ENCODE results near the gene EHF.

The EHF gene

GRCh38 chr11:34625576-34625975, 4.7 kb downstream of the EHF start:
- DNase-seq = no peak

GRCh38 chr11:34626393-34626792, 5.5 kb downstream of the EHF start:
- DNase-seq = no peak

- DNase-seq = no peak
These were observed 6.3 kb downstream of the EHF start for GRCh38 chr11:34627197-34627596.

GRCh38 chr11:34629711-34630110, 8.8 kb downstream of the EHF start:
- DNase-seq = no peak

GRCh38 chr11:34630544-34630943, 9.7 kb downstream of the EHF start:
- no peak for DNase-seq

GRCh38 chr11:34631297-34631696, 10.4 kb downstream of the EHF start:
- DNase-seq = no peak

- DNase-seq = no peak
These were observed 10.8 kb downstream of the EHF start for GRCh38 chr11:34631737-34632104.

- no peak for DNase-seq
These were observed 11.4 kb downstream of the EHF start for GRCh38 chr11:34632105-34632791.

- no peak for DNase-seq
These were observed 12.7 kb downstream of the EHF start for GRCh38 chr11:34633640-34633989.

- no peak for DNase-seq
These were observed 13.2 kb downstream of the EHF start for GRCh38 chr11:34633990-34634693.

- no peak for DNase-seq
These were observed 13.8 kb downstream of the EHF start for GRCh38 chr11:34634694-34635062.

- DNase-seq = no peak
These were observed 15.2 kb downstream of the EHF start for GRCh38 chr11:34636127-34636526.

GRCh38 chr11:34637303-34637702, 16.4 kb downstream of the EHF start:
- DNase-seq = no peak

GRCh38 chr11:34638897-34639296, 18.0 kb downstream of the EHF start:
- no peak for DNase-seq

GRCh38 chr11:34639545-34639944, 18.7 kb downstream of the EHF start:
- DNase-seq = no peak

GRCh38 chr11:34640050-34640923, 19.4 kb downstream of the EHF start:
- DNase-seq = no peak

- DNase-seq = no peak
These were observed 20.0 kb downstream of the EHF start for GRCh38 chr11:34640924-34641275.

GRCh38 chr11:34641456-34641855, 20.6 kb downstream of the EHF start:
- no peak for DNase-seq

- DNase-seq = no peak
These were observed 21.2 kb downstream of the EHF start for GRCh38 chr11:34642001-34642554.

GRCh38 chr11:34642873-34643272, 22.0 kb downstream of the EHF start:
- no peak for DNase-seq

GRCh38 chr11:34643311-34643710, 22.4 kb downstream of the EHF start:
- no peak for DNase-seq

GRCh38 chr11:34643846-34644245, 23.0 kb downstream of the EHF start:
- DNase-seq = no peak

- DNase-seq = no peak
These were observed 23.9 kb downstream of the EHF start for GRCh38 chr11:34644669-34645406.

All from effector CD8-positive, alpha-beta T cell (primary cell).